Lower leg skin (tissue), 3 donors: ENCODE measurements around the gene CBLN1.

Experiments
- CTCF ChIP-seq, 3 donors: fragments of 450-650 bp; IDR thresholded peaks; one replicate each; pipeline ENCODE4 v1.5.1; 2016; ENCODE audit warnings: antibody characterized with exemption in 3 of 3, mild to moderate bottlenecking in 3 of 3, moderate library complexity in 2 of 3
- POLR2A ChIP-seq, 2 donors: fragments of 450-650 bp; IDR thresholded peaks; one replicate each; pipeline ENCODE4 v1.6.1; 2016 to 2017; ENCODE audit warnings: antibody characterized with exemption in 2 of 2, mild to moderate bottlenecking in 1 of 2, moderate library complexity in 1 of 2

- TF ChIP-seq CTCF (IDR thresholded peaks at IDR 0.05): no peak
- no peak for TF ChIP-seq POLR2A (IDR thresholded peaks at IDR 0.05)
These were observed 3.1 kb downstream of the CBLN1 start for GRCh38 chr16:49278567-49278827.
